Activated CD4-positive, alpha-beta T cell treated with anti-CD3 and anti-CD28 coated beads for 48 hours (primary cell): ENCODE results near the gene SLC47A1.
A peak's percentile ranks its signal among the peaks of the same experiment; 100 is the strongest.
"Not testable (repeated sequence)": the region's sequence is repeated elsewhere in the genome, so short reads cannot be mapped to it uniquely, and the experiment has no call there.

Experiments
- DNase-seq: peaks from one replicate; pipeline ENCODE4 v3.0.0-alpha.2; 2020

The SLC47A1 gene, protein sequence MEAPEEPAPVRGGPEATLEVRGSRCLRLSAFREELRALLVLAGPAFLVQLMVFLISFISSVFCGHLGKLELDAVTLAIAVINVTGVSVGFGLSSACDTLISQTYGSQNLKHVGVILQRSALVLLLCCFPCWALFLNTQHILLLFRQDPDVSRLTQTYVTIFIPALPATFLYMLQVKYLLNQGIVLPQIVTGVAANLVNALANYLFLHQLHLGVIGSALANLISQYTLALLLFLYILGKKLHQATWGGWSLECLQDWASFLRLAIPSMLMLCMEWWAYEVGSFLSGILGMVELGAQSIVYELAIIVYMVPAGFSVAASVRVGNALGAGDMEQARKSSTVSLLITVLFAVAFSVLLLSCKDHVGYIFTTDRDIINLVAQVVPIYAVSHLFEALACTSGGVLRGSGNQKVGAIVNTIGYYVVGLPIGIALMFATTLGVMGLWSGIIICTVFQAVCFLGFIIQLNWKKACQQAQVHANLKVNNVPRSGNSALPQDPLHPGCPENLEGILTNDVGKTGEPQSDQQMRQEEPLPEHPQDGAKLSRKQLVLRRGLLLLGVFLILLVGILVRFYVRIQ

GRCh38 chr17:19533718-19534561 is at the start of gene SLC47A1:
TSS of gene SLC47A1 (plus strand) at chr17:19533854. CDS start at chr17:19533940, 86 bp downstream.
- DNase-seq = peak; percentile 31

DNA sequence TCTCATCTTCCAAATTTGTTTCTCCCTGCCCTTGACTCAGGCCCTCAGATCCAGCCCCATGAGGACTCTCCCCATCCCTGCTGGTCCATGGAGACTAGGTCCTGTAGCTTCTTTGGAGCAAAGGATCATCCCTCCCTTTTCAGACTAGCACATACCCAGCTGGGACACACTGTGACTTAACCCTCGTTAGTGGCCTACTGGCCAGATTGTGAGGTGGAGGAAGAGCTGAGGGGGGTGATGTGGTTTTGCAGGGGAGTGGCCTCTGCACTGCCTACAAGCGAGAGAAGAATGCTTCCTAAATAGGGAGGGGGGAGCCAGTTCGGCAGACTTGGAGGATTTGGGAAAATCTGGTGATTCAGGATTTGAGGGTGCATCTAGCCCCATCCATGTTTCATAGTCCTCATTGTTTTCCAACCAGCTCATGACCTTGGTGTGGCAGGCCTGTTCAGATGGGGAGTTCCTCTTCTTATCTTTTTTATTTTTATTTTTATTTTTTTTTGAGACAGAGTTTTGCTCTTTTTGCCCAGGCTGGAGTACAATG is 47.8 kb upstream of the SLC47A1 start:
- no peak for DNase-seq

GRCh38 chr17:19486351-19487023 is 47.2 kb upstream of the SLC47A1 start:
- DNase-seq = no peak

DNA sequence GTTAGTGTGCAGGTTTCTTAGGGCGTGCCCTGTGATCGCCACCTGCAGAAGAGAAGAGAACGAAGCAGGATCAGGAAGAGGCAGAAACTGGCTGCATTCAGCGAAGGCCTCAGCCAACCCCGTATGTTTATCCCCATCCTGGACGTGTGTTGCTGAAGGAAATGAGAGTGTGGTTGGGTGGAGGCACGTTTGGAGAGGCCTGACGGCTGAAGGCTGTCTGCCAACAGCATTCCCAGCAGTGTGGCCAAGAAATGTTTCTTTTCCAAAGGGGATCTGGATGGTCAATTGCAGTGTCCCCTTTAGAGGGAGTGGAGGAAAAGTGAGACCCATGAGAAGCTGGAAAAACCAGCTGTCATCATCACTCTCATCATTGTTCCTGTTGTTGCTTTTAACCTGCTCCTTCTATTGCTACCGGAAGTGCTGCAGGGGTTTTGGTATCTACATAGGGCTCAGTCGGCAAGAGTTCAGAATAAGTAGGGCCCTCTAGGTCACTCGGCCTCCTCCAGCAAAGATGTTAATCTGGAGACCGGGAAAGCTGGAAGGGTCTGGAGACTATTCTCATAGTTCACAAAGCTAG is 46.5 kb upstream of the SLC47A1 start:
- no peak for DNase-seq

DNA sequence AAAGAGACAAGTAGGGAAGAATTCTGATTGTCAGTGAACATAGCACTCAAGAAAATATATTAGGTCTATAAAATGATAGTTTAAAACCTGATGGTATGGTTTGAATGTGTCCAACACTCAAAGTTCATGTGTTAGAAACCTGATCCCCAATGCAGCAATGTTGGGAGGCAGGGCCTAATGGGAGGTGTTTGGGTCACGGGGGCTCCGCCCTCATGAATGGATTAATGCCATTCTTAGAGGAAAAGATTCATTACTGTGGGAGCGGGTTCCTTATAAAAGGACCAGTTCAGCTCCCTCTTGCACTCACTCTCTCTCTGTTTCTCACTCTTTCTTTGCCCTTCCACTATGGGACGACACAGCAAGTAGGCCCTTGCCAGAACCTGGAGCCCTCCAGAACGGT is 41.5 kb upstream of the SLC47A1 start:
- DNase-seq = no peak

DNA sequence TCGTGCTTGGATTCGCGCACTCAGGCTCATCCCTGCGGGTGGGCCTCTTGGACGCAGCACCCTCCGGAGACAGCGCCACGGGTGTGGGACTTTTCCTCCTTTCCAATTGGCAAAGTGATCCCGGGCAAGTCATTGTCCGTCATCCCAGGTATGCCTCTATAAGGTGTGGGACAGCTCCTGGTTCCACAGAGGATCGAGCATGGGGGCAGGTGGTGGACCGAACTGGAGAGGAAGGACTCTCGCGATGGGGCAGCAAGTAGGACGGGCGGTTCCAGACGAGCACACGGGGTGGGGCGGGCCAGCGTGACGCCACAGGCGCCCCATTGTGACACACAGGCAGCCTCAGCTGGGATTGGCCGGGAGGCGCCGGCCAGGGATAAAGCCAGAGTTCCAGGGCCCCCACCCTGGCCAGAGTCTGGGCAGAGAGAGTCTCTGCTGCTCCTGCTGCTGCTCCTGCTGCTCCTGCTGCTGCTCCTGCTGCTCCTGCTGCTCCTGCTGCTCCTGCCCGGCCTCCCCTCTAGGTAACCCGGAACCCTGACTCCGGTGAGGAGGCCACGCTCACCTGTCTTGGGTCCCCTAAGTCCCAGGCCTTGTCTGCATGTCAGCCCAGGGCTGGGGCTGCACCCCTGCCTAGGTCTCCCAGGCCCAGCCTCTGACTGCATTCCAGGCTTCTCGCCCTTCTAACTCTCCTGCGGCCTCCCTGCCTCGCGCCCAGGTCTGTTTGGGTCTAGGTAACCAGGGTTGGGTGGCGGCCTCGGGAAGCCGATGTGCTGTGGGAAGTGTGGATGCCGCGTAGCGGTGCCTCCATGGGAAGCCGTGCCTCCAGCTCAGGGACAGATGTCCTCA is 38.5 kb upstream of the SLC47A1 start:
- DNase-seq = no peak

DNA sequence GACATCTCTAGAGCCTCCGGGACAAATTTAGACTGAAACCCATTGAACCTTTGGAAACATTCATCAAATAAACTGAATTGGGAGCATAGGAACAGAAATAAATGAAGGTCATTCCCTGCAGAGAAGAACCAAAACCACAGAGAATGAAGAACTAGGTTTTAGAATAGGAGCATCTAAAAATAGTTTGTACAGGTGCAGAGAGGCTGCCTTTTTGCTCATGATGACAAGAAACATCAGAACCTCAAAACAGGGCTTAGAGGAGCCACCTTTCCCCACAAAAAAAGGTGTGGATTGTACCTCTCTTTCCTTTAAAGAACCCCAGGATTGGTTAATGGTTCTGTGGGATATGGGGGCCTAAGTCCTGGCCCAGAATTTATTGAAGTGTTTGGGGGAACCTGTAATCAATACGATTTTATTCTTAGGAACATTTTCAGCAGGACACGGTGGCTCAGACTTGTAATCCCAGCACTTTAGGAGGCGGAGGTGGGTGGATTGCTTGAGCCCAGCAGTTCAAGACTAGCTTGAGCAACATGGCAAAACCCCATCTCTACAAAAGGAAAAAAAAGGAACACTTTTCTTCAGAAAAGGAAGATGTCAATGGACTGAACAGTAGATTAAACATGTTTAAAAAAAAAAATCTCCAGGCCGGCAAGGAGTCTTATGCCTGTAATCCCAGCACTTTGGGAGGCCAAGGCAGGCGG is 37.7 kb upstream of the SLC47A1 start:
- no peak for DNase-seq

- no peak for DNase-seq
Observed at GRCh38 chr17:19497624-19498023, 36.0 kb upstream of the SLC47A1 start.

GRCh38 chr17:19501219-19501618 is 32.4 kb upstream of the SLC47A1 start:
- DNase-seq = no peak

DNA sequence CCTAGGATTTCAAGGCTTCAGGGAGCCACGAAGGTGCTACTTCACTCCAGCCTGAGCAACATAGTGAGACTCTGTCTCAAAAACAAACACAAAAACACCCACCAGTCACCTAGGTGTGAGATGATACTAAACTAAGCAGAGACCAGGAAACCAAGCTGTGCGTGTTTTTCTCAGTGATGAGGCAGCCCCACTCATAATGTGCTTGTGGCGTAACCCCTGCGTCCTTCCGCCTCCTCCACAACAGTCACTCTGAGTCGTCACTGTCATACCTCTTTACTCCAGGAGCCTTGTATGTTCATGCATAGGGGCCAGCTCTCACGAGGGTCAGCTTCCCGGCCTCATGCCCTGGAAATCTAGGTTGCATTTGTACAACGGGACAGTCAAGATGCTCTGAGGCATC is 31.1 kb upstream of the SLC47A1 start:
- peak; percentile 58 for DNase-seq

- DNase-seq = not testable (repeated sequence)
Observed at GRCh38 chr17:19505561-19505960, 28.1 kb upstream of the SLC47A1 start.

GRCh38 chr17:19507775-19508576 is 25.7 kb upstream of the SLC47A1 start:
- peak; percentile 84 for DNase-seq

GRCh38 chr17:19508577-19508867 is 25.1 kb upstream of the SLC47A1 start:
- no peak for DNase-seq

- DNase-seq = not testable (repeated sequence)
Observed at GRCh38 chr17:19509281-19509852, 24.3 kb upstream of the SLC47A1 start.

GRCh38 chr17:19510903-19511302 is 22.8 kb upstream of the SLC47A1 start:
- no peak for DNase-seq

GRCh38 chr17:19513897-19514488 is 19.7 kb upstream of the SLC47A1 start:
- peak; percentile 74 for DNase-seq

GRCh38 chr17:19517699-19518098 is 16.0 kb upstream of the SLC47A1 start:
- no peak for DNase-seq

DNA sequence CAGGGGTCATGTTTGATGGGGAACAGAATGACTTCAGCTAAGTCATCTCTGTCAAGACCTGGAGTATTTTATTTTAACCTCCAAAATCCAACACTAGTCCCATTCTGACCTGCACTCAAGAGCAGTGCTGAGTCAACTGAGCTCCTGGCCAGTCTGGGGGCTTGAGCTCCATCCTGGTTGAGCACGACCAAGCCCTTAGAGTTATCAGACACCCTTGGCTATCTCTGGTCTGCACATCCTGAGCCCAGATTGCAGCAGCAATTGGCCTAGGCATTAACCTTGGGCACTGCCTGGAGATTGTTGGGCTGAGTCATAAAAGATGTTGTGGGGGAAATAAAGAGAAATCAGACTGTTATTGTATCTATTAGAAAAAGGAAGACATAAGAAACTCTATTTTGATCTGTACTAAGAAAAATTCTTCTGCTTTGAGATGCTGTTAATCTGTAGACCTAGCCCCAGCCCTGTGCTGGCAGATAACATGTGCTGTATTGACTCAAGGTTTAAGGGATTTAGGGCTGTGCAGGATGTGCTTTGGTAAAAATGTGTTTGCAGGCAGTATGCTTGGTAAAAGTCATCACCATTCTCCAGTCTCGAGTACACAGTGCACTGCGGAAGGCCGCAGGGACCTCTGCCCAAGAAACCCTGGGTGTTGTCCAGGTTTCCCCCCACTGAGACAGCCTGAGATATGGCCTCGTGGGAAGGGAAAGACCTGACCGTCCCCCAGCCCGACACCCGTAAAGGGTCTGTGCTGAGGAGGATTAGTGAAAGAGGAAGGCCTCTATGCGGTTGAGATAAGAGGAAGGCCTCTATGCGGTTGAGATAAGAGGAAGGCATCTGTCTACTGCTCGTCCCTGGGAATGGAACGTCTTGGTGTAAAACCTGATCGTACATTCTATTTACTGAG is 14.0 kb upstream of the SLC47A1 start:
- DNase-seq = not testable (repeated sequence)
